WTC11 (cell line): Measurements from ENCODE around the gene CORIN. TPM values are rescaled to one million over a fixed set of nuclear protein-coding genes. Genes with fewer than 3 reads are reported as not detected.

Experiments used
- ATAC-seq: fragments of 200-7000 bp; cut with Tn5 transposase; 2 replicates; pipeline ENCODE4 v1.10.0; 2021; ENCODE audit warnings: mild to moderate bottlenecking, moderate library complexity
- CTCF ChIA-PET: fragments of 300-600 bp; sonication (Branson Sonifier 250); formaldehyde crosslinking; loops from one replicate; lab custom pipeline; 2021; ENCODE audit warnings: antibody characterized with exemption; lab: Charles Lee
- POLR2A ChIA-PET: fragments of 350-600 bp; sonication (Branson Sonifier 250); formaldehyde crosslinking; loops from one replicate; lab custom pipeline; 2021; ENCODE audit warnings: antibody characterized with exemption; lab: Charles Lee
- DNase-seq: peaks from one replicate; pipeline ENCODE4 v3.0.0; 2021; ENCODE audit warnings: low spot score
- H3K27ac Mint-ChIP-seq: 2 replicates; pipeline ENCODE4 v1.8.0; 2021; ENCODE audit warnings: mixed read lengths
- H3K27me3 Mint-ChIP-seq: 2 replicates; pipeline ENCODE4 v1.8.0; 2021; ENCODE audit warnings: low read depth, mild to moderate bottlenecking, moderate library complexity, mixed read lengths
- H3K36me3 Mint-ChIP-seq: 2 replicates; pipeline ENCODE4 v1.8.0; 2021; ENCODE audit warnings: mixed read lengths
- H3K4me1 Mint-ChIP-seq: 2 replicates; pipeline ENCODE4 v1.8.0; 2022; ENCODE audit warnings: mixed read lengths
- H3K4me3 Mint-ChIP-seq: 2 replicates; pipeline ENCODE4 v1.8.0; 2021; ENCODE audit warnings: mild to moderate bottlenecking, moderate library complexity, mixed read lengths
- H3K9me3 Mint-ChIP-seq: 2 replicates; pipeline ENCODE4 v1.8.0; 2021; ENCODE audit warnings: mixed read lengths
- AFF4 ChIP-seq: sonication (generic); formaldehyde crosslinking; IDR thresholded peaks from 2 replicates; pipeline ENCODE4 v1.8.1; 2023; ENCODE audit warnings: mild to moderate bottlenecking, missing genetic modification reagents, borderline replicate concordance
- CREB1 ChIP-seq: sonication (generic); formaldehyde crosslinking; IDR thresholded peaks from 2 replicates; pipeline ENCODE4 v1.8.0; 2023; ENCODE audit warnings: mild to moderate bottlenecking, missing genetic modification reagents
- CTCF ChIP-seq: fragments of 200-600 bp; IDR thresholded peaks from 2 replicates; pipeline ENCODE4 v1.8.0; 2022; ENCODE audit warnings: antibody characterized with exemption
- ERG ChIP-seq: fragments of 250-450 bp; sonication (Bioruptor Pico); IDR thresholded peaks from 2 replicates; pipeline ENCODE4 v1.8.0; 2021; ENCODE audit warnings: mild to moderate bottlenecking
- FOXP1 ChIP-seq: sonication (generic); formaldehyde crosslinking; IDR thresholded peaks from 2 replicates; pipeline ENCODE4 v1.8.0; 2022; ENCODE audit warnings: missing genetic modification reagents, mild to moderate bottlenecking, moderate library complexity, borderline replicate concordance
- GABPB1 ChIP-seq: sonication (generic); formaldehyde crosslinking; IDR thresholded peaks from 2 replicates; pipeline ENCODE4 v1.8.1; 2023; ENCODE audit warnings: mild to moderate bottlenecking, missing genetic modification reagents
- IRF2 ChIP-seq: sonication (generic); formaldehyde crosslinking; IDR thresholded peaks from 2 replicates; pipeline ENCODE4 v1.8.0; 2022; ENCODE audit warnings: low read depth, missing genetic modification reagents, borderline replicate concordance
- MYBL2 ChIP-seq: sonication (generic); formaldehyde crosslinking; IDR thresholded peaks from 2 replicates; pipeline ENCODE4 v1.8.1; 2023; ENCODE audit warnings: mild to moderate bottlenecking, moderate library complexity, missing genetic modification reagents
- NR3C1 ChIP-seq: sonication (generic); formaldehyde crosslinking; conservative IDR thresholded peaks from 2 replicates; pipeline ENCODE4 v1.8.1; 2023; ENCODE audit warnings: low read depth, mild to moderate bottlenecking, missing genetic modification reagents
- RELA ChIP-seq: sonication (generic); formaldehyde crosslinking; IDR thresholded peaks from 2 replicates; pipeline ENCODE4 v1.8.1; 2022; ENCODE audit warnings: missing genetic modification reagents, mild to moderate bottlenecking, borderline replicate concordance
- SP1 ChIP-seq: sonication (generic); formaldehyde crosslinking; conservative IDR thresholded peaks from 2 replicates; pipeline ENCODE4 v1.8.1; 2022; ENCODE audit warnings: missing genetic modification reagents
- STAT6 ChIP-seq: sonication (generic); formaldehyde crosslinking; conservative IDR thresholded peaks from 2 replicates; pipeline ENCODE4 v1.8.1; 2023; ENCODE audit warnings: mild to moderate bottlenecking, low read depth, missing genetic modification reagents, moderate library complexity
- TEAD1 ChIP-seq: sonication (generic); formaldehyde crosslinking; IDR thresholded peaks from 2 replicates; pipeline ENCODE4 v1.8.0; 2022; ENCODE audit warnings: mild to moderate bottlenecking, missing genetic modification reagents
- ZMAT4 ChIP-seq: fragments of 250-450 bp; sonication (Bioruptor Pico); IDR thresholded peaks from 2 replicates; pipeline ENCODE4 v1.9.0; 2021; ENCODE audit warnings: mild to moderate bottlenecking
- ZNF121 ChIP-seq: sonication (generic); formaldehyde crosslinking; IDR thresholded peaks from 2 replicates; pipeline ENCODE4 v1.8.0; 2023; ENCODE audit warnings: missing genetic modification reagents
- ZNF138 ChIP-seq: sonication (generic); formaldehyde crosslinking; conservative IDR thresholded peaks from 2 replicates; pipeline ENCODE4 v1.8.1; 2022; ENCODE audit warnings: mild to moderate bottlenecking, moderate library complexity, missing genetic modification reagents
- ZNF219 ChIP-seq: sonication (generic); formaldehyde crosslinking; IDR thresholded peaks from 2 replicates; pipeline ENCODE4 v1.8.0; 2023; ENCODE audit warnings: missing genetic modification reagents, mild to moderate bottlenecking, borderline replicate concordance
- ZNF317 ChIP-seq: sonication (generic); formaldehyde crosslinking; IDR thresholded peaks from 2 replicates; pipeline ENCODE4 v1.8.1; 2023; ENCODE audit warnings: low read depth, mild to moderate bottlenecking, moderate library complexity, missing genetic modification reagents, borderline replicate concordance
- total RNA-seq: library from RNA; stranded (reverse); gene quantifications from 3 replicates; pipeline ENCODE4 v1.2.3, GENCODE V29; 2021
- TF ChIP-seq, protein P1 (sequence below): sonication (generic); formaldehyde crosslinking; IDR thresholded peaks from 2 replicates; pipeline ENCODE4 v1.8.1; 2023; ENCODE audit warnings: mild to moderate bottlenecking, missing genetic modification reagents
- TF ChIP-seq, protein P2 (sequence below): fragments of 250-450 bp; sonication (Bioruptor Pico); conservative IDR thresholded peaks from 2 replicates; pipeline ENCODE4 v1.9.0; 2021; ENCODE audit warnings: mild to moderate bottlenecking

The CORIN gene
- total RNA-seq, 1 experiment from 2014 or later = 0.33 TPM

- CTCF ChIA-PET = no interaction called here
- no peaks in the 10 kb centered on the region for H3K27me3 Mint-ChIP-seq
These were observed 38.4 kb upstream of the CORIN start for GRCh38 chr4:47876310-47876709.

More at GRCh38 chr4:47876310-47876709, 38.4 kb upstream of the CORIN start:
- Mint-ChIP-seq H3K4me1 (no peaks in the 10 kb centered on the region), H3K9me3 (peaks cover 15% of the 10 kb centered on the region), H3K36me3 (peaks cover 65% of the 10 kb centered on the region)
- ATAC-seq = no peak
- POLR2A ChIA-PET = no interaction called here
- TF ChIP-seq, protein P1, sequence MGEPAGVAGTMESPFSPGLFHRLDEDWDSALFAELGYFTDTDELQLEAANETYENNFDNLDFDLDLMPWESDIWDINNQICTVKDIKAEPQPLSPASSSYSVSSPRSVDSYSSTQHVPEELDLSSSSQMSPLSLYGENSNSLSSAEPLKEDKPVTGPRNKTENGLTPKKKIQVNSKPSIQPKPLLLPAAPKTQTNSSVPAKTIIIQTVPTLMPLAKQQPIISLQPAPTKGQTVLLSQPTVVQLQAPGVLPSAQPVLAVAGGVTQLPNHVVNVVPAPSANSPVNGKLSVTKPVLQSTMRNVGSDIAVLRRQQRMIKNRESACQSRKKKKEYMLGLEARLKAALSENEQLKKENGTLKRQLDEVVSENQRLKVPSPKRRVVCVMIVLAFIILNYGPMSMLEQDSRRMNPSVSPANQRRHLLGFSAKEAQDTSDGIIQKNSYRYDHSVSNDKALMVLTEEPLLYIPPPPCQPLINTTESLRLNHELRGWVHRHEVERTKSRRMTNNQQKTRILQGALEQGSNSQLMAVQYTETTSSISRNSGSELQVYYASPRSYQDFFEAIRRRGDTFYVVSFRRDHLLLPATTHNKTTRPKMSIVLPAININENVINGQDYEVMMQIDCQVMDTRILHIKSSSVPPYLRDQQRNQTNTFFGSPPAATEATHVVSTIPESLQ (CRISPR knock-in tag) = no peak
- TF ChIP-seq RELA (CRISPR knock-in tag) (no peak), STAT6 (no peak), ZNF317 (no peak), ERG (CRISPR knock-in tag) (no peak), IRF2 (CRISPR knock-in tag) (no peak), ZNF219 (CRISPR knock-in tag) (no peak), FOXP1 (CRISPR knock-in tag) (no peak), NR3C1 (CRISPR knock-in tag) (no peak), TEAD1 (CRISPR knock-in tag) (no peak), ZMAT4 (CRISPR knock-in tag) (no peak), SP1 (CRISPR knock-in tag) (no peak), CREB1 (CRISPR knock-in tag) (no peak), AFF4 (CRISPR knock-in tag) (no peak), ZNF138 (CRISPR knock-in tag) (no peak), MYBL2 (no peak), GABPB1 (CRISPR knock-in tag) (no peak), CTCF (no peak), ZNF121 (no peak)
- TF ChIP-seq, protein P2, sequence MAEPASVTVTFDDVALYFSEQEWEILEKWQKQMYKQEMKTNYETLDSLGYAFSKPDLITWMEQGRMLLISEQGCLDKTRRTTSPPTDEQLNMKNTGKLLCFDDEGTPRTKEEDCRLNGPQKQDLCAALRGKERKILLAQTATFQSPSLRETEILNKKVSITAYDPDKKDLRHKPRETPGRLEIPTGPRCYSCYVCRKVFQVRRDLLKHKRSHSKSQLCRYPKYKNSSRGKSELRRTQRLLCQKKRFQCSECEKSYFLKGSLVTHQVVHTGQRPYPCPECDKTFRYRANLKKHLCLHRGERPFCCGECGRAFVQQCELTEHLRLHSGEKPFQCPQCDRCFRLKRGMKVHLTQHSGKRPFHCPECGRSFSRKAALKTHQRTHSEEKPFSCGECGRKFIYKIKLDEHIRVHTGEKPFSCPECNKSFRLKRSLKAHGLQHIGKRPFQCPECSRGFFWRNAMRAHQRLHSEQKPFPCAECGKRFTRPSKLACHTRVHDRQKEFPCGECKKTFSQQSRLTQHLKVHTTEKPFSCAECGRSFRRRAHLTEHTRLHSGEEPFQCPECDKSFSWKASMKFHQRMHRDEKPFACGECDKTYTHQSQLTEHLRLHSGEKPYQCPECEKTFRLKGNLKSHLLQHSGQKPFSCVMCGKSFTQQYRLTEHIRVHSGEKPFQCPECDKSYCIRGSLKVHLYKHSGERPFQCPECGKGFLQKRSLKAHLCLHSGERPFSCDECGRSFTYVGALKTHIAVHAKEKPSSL (CRISPR knock-in tag) = no peak
- TF ChIP-seq, all 79 proteins: peak for 0
- no peak for DNase-seq
- Mint-ChIP-seq H3K27ac (0 out of 2 replicates have a peak overlapping the region, but pooled peaks have one; percentile 4), H3K4me3 (no peak overlapping the region)
